22Rv1 (cell line): Measurements from ENCODE around the gene GDPGP1.
"Not testable (repeated sequence)": the region's sequence is repeated elsewhere in the genome, so short reads cannot be mapped to it uniquely, and the experiment has no call there.

ENCODE experiments used
- ZFX ChIP-seq: fragments of 450-650 bp; IDR thresholded peaks from 2 replicates; pipeline ENCODE4 v1.6.1; 2017; ENCODE audit warnings: antibody characterized with exemption, borderline replicate concordance
- TF ChIP-seq, protein P1 (sequence below): fragments of 450-650 bp; IDR thresholded peaks from 2 replicates; pipeline ENCODE4 v1.5.1; 2017; ENCODE audit warnings: mild to moderate bottlenecking

- TF ChIP-seq, protein P1, sequence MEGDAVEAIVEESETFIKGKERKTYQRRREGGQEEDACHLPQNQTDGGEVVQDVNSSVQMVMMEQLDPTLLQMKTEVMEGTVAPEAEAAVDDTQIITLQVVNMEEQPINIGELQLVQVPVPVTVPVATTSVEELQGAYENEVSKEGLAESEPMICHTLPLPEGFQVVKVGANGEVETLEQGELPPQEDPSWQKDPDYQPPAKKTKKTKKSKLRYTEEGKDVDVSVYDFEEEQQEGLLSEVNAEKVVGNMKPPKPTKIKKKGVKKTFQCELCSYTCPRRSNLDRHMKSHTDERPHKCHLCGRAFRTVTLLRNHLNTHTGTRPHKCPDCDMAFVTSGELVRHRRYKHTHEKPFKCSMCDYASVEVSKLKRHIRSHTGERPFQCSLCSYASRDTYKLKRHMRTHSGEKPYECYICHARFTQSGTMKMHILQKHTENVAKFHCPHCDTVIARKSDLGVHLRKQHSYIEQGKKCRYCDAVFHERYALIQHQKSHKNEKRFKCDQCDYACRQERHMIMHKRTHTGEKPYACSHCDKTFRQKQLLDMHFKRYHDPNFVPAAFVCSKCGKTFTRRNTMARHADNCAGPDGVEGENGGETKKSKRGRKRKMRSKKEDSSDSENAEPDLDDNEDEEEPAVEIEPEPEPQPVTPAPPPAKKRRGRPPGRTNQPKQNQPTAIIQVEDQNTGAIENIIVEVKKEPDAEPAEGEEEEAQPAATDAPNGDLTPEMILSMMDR = not testable (repeated sequence)
- TF ChIP-seq ZFX = not testable (repeated sequence)
Observed at GRCh38 chr15:90280743-90281142, 46.7 kb downstream of the GDPGP1 start.
